GM21381 (cell line): ENCODE data around the gene MEGF8.

Experiments used
- ATAC-seq: cut with Tn5 transposase; IDR thresholded peaks from one replicate; pipeline ENCODE4 v1.9.1; 2021; ENCODE audit warnings: mild to moderate bottlenecking, moderate library complexity; ENCODE audit not compliant: unreplicated experiment

MEGF8 gene

GRCh38 chr19:42409477-42409876 lies 84.0 kb downstream of the MEGF8 start:
- no peak for ATAC-seq

GRCh38 chr19:42410371-42410770 lies 84.9 kb downstream of the MEGF8 start:
- ATAC-seq, result no peak

- ATAC-seq, result no peak
Observed at GRCh38 chr19:42411581-42412178, 86.2 kb downstream of the MEGF8 start.

GRCh38 chr19:42412227-42412626 lies 86.8 kb downstream of the MEGF8 start:
- ATAC-seq, result no peak

GRCh38 chr19:42412661-42413076 lies 87.2 kb downstream of the MEGF8 start:
- ATAC-seq, result no peak

GRCh38 chr19:42419309-42419708 lies 93.9 kb downstream of the MEGF8 start:
- no peak for ATAC-seq

- ATAC-seq, result peak; percentile 35
Observed at GRCh38 chr19:42420055-42420544, 94.7 kb downstream of the MEGF8 start.

GRCh38 chr19:42421101-42421500 lies 95.7 kb downstream of the MEGF8 start:
- no peak for ATAC-seq

- ATAC-seq, result no peak
Observed at GRCh38 chr19:42421591-42422031, 96.2 kb downstream of the MEGF8 start.

- no peak for ATAC-seq
Observed at GRCh38 chr19:42422092-42422900, 96.9 kb downstream of the MEGF8 start.

- ATAC-seq, result peak; percentile 27
Observed at GRCh38 chr19:42422901-42423461, 97.5 kb downstream of the MEGF8 start.

- peak; percentile 74 for ATAC-seq
Observed at GRCh38 chr19:42423462-42424344, 98.3 kb downstream of the MEGF8 start.

GRCh38 chr19:42424345-42424707 lies 98.9 kb downstream of the MEGF8 start:
- ATAC-seq, result no peak

GRCh38 chr19:42424712-42425131 lies 99.3 kb downstream of the MEGF8 start:
- ATAC-seq, result no peak

- no peak for ATAC-seq
Observed at GRCh38 chr19:42426643-42427042, 101.2 kb downstream of the MEGF8 start.

- ATAC-seq, result no peak
Observed at GRCh38 chr19:42427313-42427712, 101.9 kb downstream of the MEGF8 start, which contains the start of gene LIPE. TSS of gene LIPE (minus strand) at chr19:42427388. CDS start at chr19:42427149, 239 bp downstream.
